H9 (cell line): Measurements from ENCODE around the gene KCNG3. TPM values are rescaled to one million over a fixed set of nuclear protein-coding genes. Genes with fewer than 3 reads are reported as not detected.

ENCODE experiments used
- DNase-seq: peaks from one replicate; pipeline ENCODE4 v3.0.0-alpha.2; 2017
- H2AFZ ChIP-seq: one replicate; pipeline ENCODE4 v1.6.1; 2013; ENCODE audit warnings: mild to moderate bottlenecking, low read length, control low read depth, moderate library complexity
- H2AK5ac ChIP-seq: 2 replicates; pipeline ENCODE4 v1.6.1; 2013; ENCODE audit warnings: low read length, control low read depth, mixed read lengths; ENCODE audit not compliant: insufficient read length
- H2BK120ac ChIP-seq: one replicate; pipeline ENCODE4 v1.6.1; 2013; ENCODE audit warnings: low read depth, mild to moderate bottlenecking, low read length, control low read depth, inconsistent platforms; ENCODE audit not compliant: poor library complexity, severe bottlenecking
- H2BK12ac ChIP-seq: 2 replicates; pipeline ENCODE4 v1.6.1; 2013; ENCODE audit warnings: low read length, control low read depth, mixed read lengths, low read depth; ENCODE audit not compliant: insufficient read length
- H2BK15ac ChIP-seq: 2 replicates; pipeline ENCODE4 v1.6.1; 2013; ENCODE audit warnings: low read depth, low read length, control low read depth
- H2BK20ac ChIP-seq: one replicate; pipeline ENCODE4 v1.6.1; 2013; ENCODE audit warnings: low read depth, mild to moderate bottlenecking, low read length, control low read depth, inconsistent platforms; ENCODE audit not compliant: poor library complexity, severe bottlenecking
- H2BK5ac ChIP-seq: 2 replicates; pipeline ENCODE4 v1.6.1; 2013; ENCODE audit warnings: low read length, control low read depth, mixed read lengths; ENCODE audit not compliant: insufficient read length
- H3K14ac ChIP-seq: 2 replicates; pipeline ENCODE4 v1.6.1; 2013; ENCODE audit warnings: low read length, control low read depth; ENCODE audit not compliant: insufficient read depth
- H3K18ac ChIP-seq: 2 replicates; pipeline ENCODE4 v1.6.1; 2013; ENCODE audit warnings: low read depth, mild to moderate bottlenecking, mixed read lengths, low read length, control low read depth; ENCODE audit not compliant: insufficient read length
- H3K23ac ChIP-seq: 2 replicates; pipeline ENCODE4 v1.6.1; 2013; ENCODE audit warnings: low read length, control low read depth, mixed read lengths, low read depth; ENCODE audit not compliant: insufficient read length
- H3K23me2 ChIP-seq: 2 replicates; pipeline ENCODE4 v1.6.1; 2013; ENCODE audit warnings: low read depth, mild to moderate bottlenecking, mixed read lengths, low read length, control low read depth; ENCODE audit not compliant: insufficient read length, poor library complexity, severe bottlenecking
- H3K27ac ChIP-seq: 2 replicates; pipeline ENCODE4 v1.5.1; 2013; ENCODE audit warnings: low read length, control low read depth, mixed read lengths, low read depth; ENCODE audit not compliant: insufficient read length
- H3K27me3 ChIP-seq: 2 replicates; pipeline ENCODE4 v1.6.1; 2013; ENCODE audit warnings: low read length, control low read depth, inconsistent platforms; ENCODE audit not compliant: insufficient read depth
- H3K4ac ChIP-seq: 2 replicates; pipeline ENCODE4 v1.6.1; 2013; ENCODE audit warnings: low read depth, mild to moderate bottlenecking, control low read depth, inconsistent platforms, low read length, moderate library complexity
- H3K4me1 ChIP-seq: 2 replicates; pipeline ENCODE4 v1.6.1; 2013; ENCODE audit warnings: low read length, control low read depth, inconsistent platforms; ENCODE audit not compliant: insufficient read depth
- H3K4me2 ChIP-seq: 2 replicates; pipeline ENCODE4 v1.6.1; 2013; ENCODE audit warnings: low read length, control low read depth, mixed read lengths; ENCODE audit not compliant: insufficient read length, insufficient read depth
- H3K56ac ChIP-seq: 2 replicates; pipeline ENCODE4 v1.6.1; 2013; ENCODE audit warnings: low read depth, mild to moderate bottlenecking, mixed read lengths, low read length, control low read depth; ENCODE audit not compliant: insufficient read length
- H3K79me1 ChIP-seq: 2 replicates; pipeline ENCODE4 v1.6.1; 2013; ENCODE audit warnings: low read depth, mild to moderate bottlenecking, moderate library complexity, low read length, control low read depth, inconsistent platforms; ENCODE audit not compliant: insufficient read depth, poor library complexity, severe bottlenecking
- H3K79me2 ChIP-seq: 2 replicates; pipeline ENCODE4 v1.6.1; 2013; ENCODE audit warnings: low read length, control low read depth, inconsistent platforms; ENCODE audit not compliant: insufficient read depth
- H3K9ac ChIP-seq: 2 replicates; pipeline ENCODE4 v1.6.1; 2013; ENCODE audit warnings: low read length, control low read depth, mixed read lengths; ENCODE audit not compliant: insufficient read length; ENCODE audit errors: extremely low read depth
- H3K9me3 ChIP-seq: one replicate; pipeline ENCODE4 v1.6.1; 2013; ENCODE audit warnings: low read depth, low read length, inconsistent platforms; ENCODE audit not compliant: control insufficient read depth
- H3T11ph ChIP-seq: one replicate; pipeline ENCODE4 v1.6.1; 2013; ENCODE audit warnings: mild to moderate bottlenecking, low read length, control low read depth, inconsistent platforms
- H4K20me1 ChIP-seq: one replicate; pipeline ENCODE4 v1.6.1; 2013; ENCODE audit not compliant: control insufficient read depth, insufficient read length, insufficient read depth
- H4K5ac ChIP-seq: 2 replicates; pipeline ENCODE4 v1.6.1; 2013; ENCODE audit warnings: low read depth, mild to moderate bottlenecking, mixed read lengths, low read length, control low read depth; ENCODE audit not compliant: insufficient read length
- H4K8ac ChIP-seq: replicated peaks from 2 replicates; pipeline ENCODE4 v1.6.1; 2013; ENCODE audit warnings: low read length, control low read depth, mixed read lengths, low read depth; ENCODE audit not compliant: insufficient read length
- H4K91ac ChIP-seq: 2 replicates; pipeline ENCODE4 v1.6.1; 2013; ENCODE audit warnings: low read depth, mild to moderate bottlenecking, moderate library complexity, mixed read lengths, low read length, control low read depth; ENCODE audit not compliant: insufficient read length
- H3K27ac Mint-ChIP-seq, 3 experiments: 2 replicates in 2 of 3; 3 replicates in 1 of 3; pipeline ENCODE4 v1.8.0; 2020 to 2021; ENCODE audit warnings: mixed read lengths in 3 of 3, mild to moderate bottlenecking in 1 of 3, moderate library complexity in 1 of 3
- H3K27me3 Mint-ChIP-seq: 2 replicates; pipeline ENCODE4 v1.8.0; 2021; ENCODE audit warnings: low read depth, mild to moderate bottlenecking, moderate library complexity, mixed read lengths
- H3K36me3 Mint-ChIP-seq, 3 experiments: 2 replicates in 2 of 3; 3 replicates in 1 of 3; pipeline ENCODE4 v1.8.0; 2020 to 2021; ENCODE audit warnings: low read depth in 3 of 3, mixed read lengths in 3 of 3; ENCODE audit not compliant: insufficient read depth in 1 of 3
- H3K4me1 Mint-ChIP-seq, 2 experiments: 2 replicates each; pipeline ENCODE4 v1.8.0; 2020; ENCODE audit warnings: mixed read lengths in 2 of 2
- H3K4me3 Mint-ChIP-seq, 2 experiments: 2 replicates in 1 of 2; 3 replicates in 1 of 2; pipeline ENCODE4 v1.8.0; 2020 to 2021; ENCODE audit warnings: mild to moderate bottlenecking in 2 of 2, mixed read lengths in 2 of 2, moderate library complexity in 1 of 2
- H3K9me3 Mint-ChIP-seq, 2 experiments: 2 replicates in 1 of 2; 3 replicates in 1 of 2; pipeline ENCODE4 v1.8.0; 2020; ENCODE audit warnings: mild to moderate bottlenecking in 2 of 2, mixed read lengths in 2 of 2, moderate library complexity in 1 of 2
- WGBS: extraction: QIAGEN DNeasy Blood & Tissue Kit; methylation state at CpG from one replicate; pipeline ENCODE4 v1.1.7; 2013; ENCODE audit warnings: missing lambda C conversion rate, low lambda C conversion rate, mixed read lengths; ENCODE audit not compliant: insufficient read length; ENCODE audit errors: extremely low coverage; 5-methylcytosine and 5-hydroxymethylcytosine counted together
- total RNA-seq: library from RNA; stranded (reverse); gene quantifications from 2 replicates; pipeline ENCODE4 v1.2.1, GENCODE V29; 2021
- TF ChIP-seq, protein P1 (sequence below): fragments of 200-600 bp; sonication (generic); conservative IDR thresholded peaks from 3 replicates; pipeline ENCODE4 v1.8.0; 2021; ENCODE audit warnings: antibody characterized with exemption, mild to moderate bottlenecking

Gene KCNG3
- total RNA-seq, 1 experiment from 2014 or later, result 16.5 TPM

DNA sequence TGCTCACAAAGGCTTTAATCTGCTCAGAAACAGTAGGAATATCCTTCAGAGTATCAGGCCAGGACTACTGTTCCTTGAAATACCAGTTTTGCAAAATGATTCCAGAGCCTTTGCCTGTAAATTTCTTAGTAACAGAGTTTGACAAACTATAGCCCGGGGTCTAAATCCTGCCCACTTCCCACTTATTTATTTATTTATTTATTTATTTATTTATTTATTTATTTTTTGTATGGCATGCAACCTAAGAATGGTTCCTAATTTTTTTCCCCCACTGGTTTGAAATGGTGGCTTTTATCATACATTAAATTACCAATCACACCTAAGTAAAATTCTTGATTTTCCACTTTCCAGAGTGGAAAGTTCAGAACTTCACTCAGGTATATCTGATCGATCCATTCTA is 45.6 kb downstream of the KCNG3 start:
- Histone ChIP-seq H4K91ac (no peak overlapping the region), H3K79me1 (peaks cover 3% of the 10 kb centered on the region), H3K18ac (no peak overlapping the region), H2BK12ac (no peak overlapping the region), H4K8ac (no peak overlapping the region), H2BK120ac (no peak overlapping the region), H3K4ac (no peak overlapping the region), H3K4me1 (no peaks in the 10 kb centered on the region), H3K56ac (no peak overlapping the region), H2AFZ (no peak overlapping the region), H2BK15ac (no peak overlapping the region), H3K4me2 (no peak overlapping the region), H4K5ac (no peak overlapping the region), H3K27ac (no peak overlapping the region), H2BK5ac (no peak overlapping the region), H3K9me3 (no peaks in the 10 kb centered on the region), H3K23ac (no peak overlapping the region), H2AK5ac (no peak overlapping the region), H3K23me2 (no peaks in the 10 kb centered on the region), H4K20me1 (no peaks in the 10 kb centered on the region), H3T11ph (no peak overlapping the region), H3K79me2 (no peaks in the 10 kb centered on the region), H3K14ac (no peak overlapping the region), H2BK20ac (no peak overlapping the region), H3K27me3 (no peaks in the 10 kb centered on the region), H3K9ac (no peak overlapping the region)
- H3K9me3 Mint-ChIP-seq, result no peaks in the 10 kb centered on the region
- H3K36me3 Mint-ChIP-seq, result peaks cover 5 to 27% (median 14%) of the 10 kb centered on the region in 3 experiments; a peak in 6 of 7 replicates
- no CpG with 5 or more reads among the region's 2 CpGs for WGBS
- TF ChIP-seq, protein P1, sequence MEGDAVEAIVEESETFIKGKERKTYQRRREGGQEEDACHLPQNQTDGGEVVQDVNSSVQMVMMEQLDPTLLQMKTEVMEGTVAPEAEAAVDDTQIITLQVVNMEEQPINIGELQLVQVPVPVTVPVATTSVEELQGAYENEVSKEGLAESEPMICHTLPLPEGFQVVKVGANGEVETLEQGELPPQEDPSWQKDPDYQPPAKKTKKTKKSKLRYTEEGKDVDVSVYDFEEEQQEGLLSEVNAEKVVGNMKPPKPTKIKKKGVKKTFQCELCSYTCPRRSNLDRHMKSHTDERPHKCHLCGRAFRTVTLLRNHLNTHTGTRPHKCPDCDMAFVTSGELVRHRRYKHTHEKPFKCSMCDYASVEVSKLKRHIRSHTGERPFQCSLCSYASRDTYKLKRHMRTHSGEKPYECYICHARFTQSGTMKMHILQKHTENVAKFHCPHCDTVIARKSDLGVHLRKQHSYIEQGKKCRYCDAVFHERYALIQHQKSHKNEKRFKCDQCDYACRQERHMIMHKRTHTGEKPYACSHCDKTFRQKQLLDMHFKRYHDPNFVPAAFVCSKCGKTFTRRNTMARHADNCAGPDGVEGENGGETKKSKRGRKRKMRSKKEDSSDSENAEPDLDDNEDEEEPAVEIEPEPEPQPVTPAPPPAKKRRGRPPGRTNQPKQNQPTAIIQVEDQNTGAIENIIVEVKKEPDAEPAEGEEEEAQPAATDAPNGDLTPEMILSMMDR, result no peak
- H3K4me1 Mint-ChIP-seq, result peaks cover 17 to 31% of the 10 kb centered on the region in 2 experiments
- no peaks in the 10 kb centered on the region for H3K27me3 Mint-ChIP-seq
- no peak overlapping the region for H3K4me3 Mint-ChIP-seq
- H3K27ac Mint-ChIP-seq, result no peak overlapping the region
- DNase-seq, result no peak
